HL-60 (cell line): ENCODE data around the gene AFDN.

Experiments
- CTCF ChIP-seq: IDR thresholded peaks from one replicate; pipeline ENCODE4 v1.5.1; 2011; ENCODE audit warnings: low read length, control low read depth, inconsistent platforms; ENCODE audit not compliant: insufficient read depth
- POLR2AphosphoS5 ChIP-seq: IDR thresholded peaks from 2 replicates; pipeline ENCODE4 v1.6.1; 2012; ENCODE audit warnings: low read depth

- no peak for TF ChIP-seq CTCF
- no peak for TF ChIP-seq POLR2AphosphoS5
Measured at GRCh38 chr6:167815296-167815980, 11.3 kb upstream of the AFDN start.
